B cell (primary cell): ENCODE measurements around the gene CES4A. TPM values are rescaled to one million over a fixed set of nuclear protein-coding genes. Genes with fewer than 3 reads are reported as not detected.
A peak's percentile ranks its signal among the peaks of the same experiment; 100 is the strongest.

Source experiments
- ATAC-seq: fragments of 200-7000 bp; cut with Tn5 transposase; one replicate; pipeline ENCODE4 v1.10.0; 2021; ENCODE audit warnings: low read depth, mild to moderate bottlenecking, moderate number of reproducible peaks, moderate library complexity
- CTCF ChIA-PET: fragments of 350-600 bp; sonication (Branson Sonifier 250); formaldehyde crosslinking; loops from one replicate; lab custom pipeline; 2021; ENCODE audit warnings: antibody characterized with exemption, inconsistent platforms; lab: Charles Lee
- POLR2A ChIA-PET: fragments of 350-600 bp; sonication (Branson Sonifier 250); formaldehyde crosslinking; loops from one replicate; lab custom pipeline; 2021; ENCODE audit warnings: antibody characterized with exemption; lab: Charles Lee
- DNase-seq: peaks from one replicate; pipeline ENCODE4 v3.0.0; 2013
- H2AFZ ChIP-seq: 2 replicates; pipeline ENCODE4 v1.6.1; 2012; ENCODE audit warnings: mild to moderate bottlenecking, low read depth, low read length; ENCODE audit not compliant: insufficient read depth, poor library complexity, severe bottlenecking
- H3K27ac ChIP-seq, 2 donors: 1 replicate in 1 of 2; 2 replicates in 1 of 2; pipeline ENCODE4 v1.5.1; 2012 to 2013; ENCODE audit warnings: low read length in 2 of 2, mild to moderate bottlenecking in 2 of 2, moderate library complexity in 1 of 2
- H3K27me3 ChIP-seq, 4 experiments: fragments of 200-600 bp in 1 of 4; sonication (generic) in 1 of 4; replicated peaks in 1 of 4; 1 replicate in 2 of 4; 2 replicates in 2 of 4; pipeline versions ENCODE4 v1.6.1 to v1.7.0; 2013 to 2016; ENCODE audit warnings: low read length in 3 of 4, mild to moderate bottlenecking in 2 of 4, mixed read lengths in 1 of 4, moderate library complexity in 1 of 4; ENCODE audit not compliant: insufficient read depth in 4 of 4, control insufficient read depth in 3 of 4; ENCODE audit errors: control extremely low read depth in 1 of 4
- H3K36me3 ChIP-seq, 2 experiments: replicated peaks in 1 of 2; 1 replicate in 1 of 2; 2 replicates in 1 of 2; pipeline versions ENCODE4 v1.6.1 to v1.7.1; 2013; ENCODE audit warnings: low read length in 1 of 2; ENCODE audit not compliant: insufficient read depth in 2 of 2, control insufficient read depth in 1 of 2; ENCODE audit errors: control extremely low read depth in 1 of 2, extremely low read depth in 1 of 2
- H3K4me1 ChIP-seq, 2 donors: fragments of 200-600 bp in 1 of 2; sonication (generic) in 1 of 2; 1 replicate in 1 of 2; 2 replicates in 1 of 2; pipeline versions ENCODE4 v1.5.1 to v1.6.1; 2013 to 2017; ENCODE audit warnings: low read length in 2 of 2; ENCODE audit not compliant: control insufficient read depth in 2 of 2, insufficient read depth in 2 of 2
- H3K4me2 ChIP-seq: replicated peaks from 2 replicates; pipeline ENCODE3; 2012; ENCODE audit warnings: mild to moderate bottlenecking, low read depth, low read length; ENCODE audit not compliant: poor library complexity, severe bottlenecking
- H3K4me3 ChIP-seq, 5 experiments: fragments of 200-600 bp in 1 of 5; sonication (generic) in 1 of 5; 1 replicate in 3 of 5; 2 replicates in 2 of 5; pipeline versions ENCODE4 v1.5.1 to v1.7.0; 2011 to 2016; ENCODE audit warnings: low read length in 4 of 5, mild to moderate bottlenecking in 4 of 5, low read depth in 2 of 5, control low read depth in 1 of 5, moderate library complexity in 1 of 5; ENCODE audit not compliant: insufficient read depth in 1 of 5; ENCODE audit errors: control extremely low read depth in 1 of 5, extremely low read depth in 1 of 5
- H3K79me2 ChIP-seq: fragments of 200-600 bp; sonication (generic); one replicate; pipeline ENCODE4 v1.6.0; 2016; ENCODE audit warnings: low read length; ENCODE audit not compliant: control insufficient read depth, insufficient read depth
- H3K9ac ChIP-seq: fragments of 200-600 bp; sonication (generic); 2 replicates; pipeline ENCODE4 v1.6.1; 2017; ENCODE audit warnings: mild to moderate bottlenecking, low read length, moderate library complexity
- H3K9me3 ChIP-seq, 3 donors: one replicate each; pipeline versions ENCODE4 v1.6.1 to v1.7.1; 2013; ENCODE audit warnings: low read length in 2 of 3; ENCODE audit not compliant: control insufficient read depth in 2 of 3, insufficient read depth in 1 of 3; ENCODE audit errors: control extremely low read depth in 1 of 3
- H4K20me1 ChIP-seq: 2 replicates; pipeline ENCODE4 v1.6.0; 2012; ENCODE audit warnings: mild to moderate bottlenecking, low read length; ENCODE audit not compliant: insufficient read depth, control insufficient read depth, poor library complexity, severe bottlenecking
- H3K27ac Mint-ChIP-seq: one replicate; pipeline ENCODE4 v1.8.0; 2021; ENCODE audit warnings: mixed read lengths
- H3K27me3 Mint-ChIP-seq: one replicate; pipeline ENCODE4 v1.8.0; 2021; ENCODE audit warnings: mixed read lengths
- H3K4me1 Mint-ChIP-seq: one replicate; pipeline ENCODE4 v1.8.0; 2021; ENCODE audit warnings: mixed read lengths
- H3K4me3 Mint-ChIP-seq: one replicate; pipeline ENCODE4 v1.8.0; 2021; ENCODE audit warnings: mixed read lengths
- H3K9me3 Mint-ChIP-seq: one replicate; pipeline ENCODE4 v1.8.0; 2022; ENCODE audit warnings: mixed read lengths; ENCODE audit not compliant: insufficient read depth
- EZH2 ChIP-seq: IDR thresholded peaks from 2 replicates; pipeline ENCODE4 v1.6.1; 2012; ENCODE audit warnings: borderline replicate concordance, low read depth, mild to moderate bottlenecking, moderate library complexity, low read length; ENCODE audit not compliant: insufficient read depth, poor library complexity, severe bottlenecking
- WGBS: methylation state at CpG from one replicate; pipeline ENCODE4 v1.1.5; 2013; ENCODE audit warnings: missing lambda C conversion rate; ENCODE audit not compliant: insufficient coverage; 5-methylcytosine and 5-hydroxymethylcytosine counted together
- intact Hi-C: fragments of 100-400 bp; cut with micrococcal nuclease; formaldehyde crosslinking; loops from one replicate; pipeline ENCODE4 v1.10.0; 2022
- polyA plus RNA-seq: library from polyadenylated mRNA; depleted of rRNA; stranded (reverse); fragments of >200 nt; gene quantifications from 2 replicates; pipeline ENCODE4 v1.2.3, GENCODE V29; 2012
- total RNA-seq, 2 donors: library from RNA; stranded (reverse); fragments of 120-200 nt in 1 of 2; gene quantifications; 1 replicate in 1 of 2; 2 replicates in 1 of 2; pipeline versions ENCODE4 v1.2.3 to v1.2.4, GENCODE V29; 2013 to 2022
- TF ChIP-seq, protein P1 (sequence below): fragments of 200-600 bp; IDR thresholded peaks from one replicate; pipeline ENCODE4 v1.8.0; 2022; ENCODE audit warnings: antibody characterized with exemption, mild to moderate bottlenecking

CES4A gene
- total and polyA plus RNA-seq, 2 donors (not counting 1 experiment from before 2014, with no cell fraction given) = 8.4 to 17.3 TPM

- peak overlapping the region; percentile 72 for H2AFZ ChIP-seq
- ChIA-PET CTCF (no interaction called here), POLR2A (interaction anchor here (1.1 kb wide), 1 partner anchor 13 kb away, joined by 4 read pairs; no protein-coding TSS in a partner anchor)
- H3K4me2 ChIP-seq = peak overlapping the region; percentile 95
- DNase-seq = peak; percentile 83
- peaks cover 0 to 5% of the 10 kb centered on the region in 2 experiments for H3K36me3 ChIP-seq
- Mint-ChIP-seq H3K9me3 (no peaks in the 10 kb centered on the region), H3K4me3 (peak overlapping the region; percentile 88), H3K4me1 (peaks cover 18% of the 10 kb centered on the region), H3K27me3 (peaks cover 10% of the 10 kb centered on the region), H3K27ac (peak overlapping the region; percentile 61)
- intact Hi-C loops = no loop called here
- H3K27me3 ChIP-seq = peaks cover 0 to 20% (median 0%) of the 10 kb centered on the region in 4 experiments
- TF ChIP-seq EZH2 = no peak
- TF ChIP-seq, protein P1, sequence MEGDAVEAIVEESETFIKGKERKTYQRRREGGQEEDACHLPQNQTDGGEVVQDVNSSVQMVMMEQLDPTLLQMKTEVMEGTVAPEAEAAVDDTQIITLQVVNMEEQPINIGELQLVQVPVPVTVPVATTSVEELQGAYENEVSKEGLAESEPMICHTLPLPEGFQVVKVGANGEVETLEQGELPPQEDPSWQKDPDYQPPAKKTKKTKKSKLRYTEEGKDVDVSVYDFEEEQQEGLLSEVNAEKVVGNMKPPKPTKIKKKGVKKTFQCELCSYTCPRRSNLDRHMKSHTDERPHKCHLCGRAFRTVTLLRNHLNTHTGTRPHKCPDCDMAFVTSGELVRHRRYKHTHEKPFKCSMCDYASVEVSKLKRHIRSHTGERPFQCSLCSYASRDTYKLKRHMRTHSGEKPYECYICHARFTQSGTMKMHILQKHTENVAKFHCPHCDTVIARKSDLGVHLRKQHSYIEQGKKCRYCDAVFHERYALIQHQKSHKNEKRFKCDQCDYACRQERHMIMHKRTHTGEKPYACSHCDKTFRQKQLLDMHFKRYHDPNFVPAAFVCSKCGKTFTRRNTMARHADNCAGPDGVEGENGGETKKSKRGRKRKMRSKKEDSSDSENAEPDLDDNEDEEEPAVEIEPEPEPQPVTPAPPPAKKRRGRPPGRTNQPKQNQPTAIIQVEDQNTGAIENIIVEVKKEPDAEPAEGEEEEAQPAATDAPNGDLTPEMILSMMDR = no peak
- no peaks in the 10 kb centered on the region for H3K79me2 ChIP-seq
- H4K20me1 ChIP-seq = no peaks in the 10 kb centered on the region
- 11% methylated on average over 72 of the region's 89 CpGs for WGBS
- H3K9ac ChIP-seq = peak overlapping the region; percentile 69
- H3K9me3 ChIP-seq = no peaks in the 10 kb centered on the region
- H3K4me1 ChIP-seq = peaks cover 7 to 15% of the 10 kb centered on the region in 2 donors
- peak overlapping the region in 1 of 2 donors; percentile 50 for H3K27ac ChIP-seq
- ATAC-seq = peak; percentile 69
- H3K4me3 ChIP-seq = peak overlapping the region; percentile 18 to 69 (median 59)
Observed at GRCh38 chr16:67000384-67001351, 12.3 kb downstream of the CES4A start.

DNA sequence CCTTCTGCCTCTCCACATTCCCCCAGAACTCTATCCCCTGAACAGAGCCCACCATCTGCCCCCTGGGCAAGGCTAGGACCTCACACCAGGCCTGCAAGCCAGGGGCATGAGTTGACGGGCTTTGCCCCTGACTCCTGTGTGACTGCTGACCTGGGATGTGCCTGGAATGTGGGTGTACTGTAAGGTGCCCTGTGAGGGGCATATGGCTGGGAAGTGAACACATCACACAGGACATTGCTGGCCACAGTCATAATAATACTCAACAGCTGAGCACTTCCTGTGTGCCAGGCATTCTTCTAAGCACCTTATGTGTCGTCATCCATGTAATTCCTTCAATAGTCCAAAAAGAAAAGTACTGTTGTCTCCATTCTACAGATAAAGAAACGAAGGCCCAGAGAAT is 13.3 kb downstream of the CES4A start:
- H3K79me2 ChIP-seq = no peaks in the 10 kb centered on the region
- peak overlapping the region; percentile 95 for H3K4me2 ChIP-seq
- peaks cover 7 to 15% of the 10 kb centered on the region in 2 donors for H3K4me1 ChIP-seq
- no peak overlapping the region for H3K27ac ChIP-seq
- H4K20me1 ChIP-seq = no peaks in the 10 kb centered on the region
- Mint-ChIP-seq H3K27me3 (peaks cover 10% of the 10 kb centered on the region), H3K4me1 (peaks cover 18% of the 10 kb centered on the region), H3K9me3 (no peaks in the 10 kb centered on the region), H3K27ac (no peak overlapping the region), H3K4me3 (peak overlapping the region; percentile 88)
- H2AFZ ChIP-seq = no peak overlapping the region
- intact Hi-C loops = no loop called here
- H3K9ac ChIP-seq = peak overlapping the region; percentile 48
- no peaks in the 10 kb centered on the region for H3K9me3 ChIP-seq
- H3K27me3 ChIP-seq = peaks cover 0 to 20% (median 0%) of the 10 kb centered on the region in 4 experiments
- POLR2A ChIA-PET = no interaction called here
- no peak for TF ChIP-seq EZH2
- TF ChIP-seq, protein P1 = no peak
- 83% methylated on average over 1 of the region's 3 CpGs for WGBS
- no peak overlapping the region for H3K4me3 ChIP-seq
- peaks cover 0 to 5% of the 10 kb centered on the region in 2 experiments for H3K36me3 ChIP-seq
- DNase-seq (no peak), ATAC-seq (no peak)
- CTCF ChIA-PET = no interaction called here
